ENCODE results near the gene TACR1.
"Not testable (repeated sequence)": the region's sequence is repeated elsewhere in the genome, so short reads cannot be mapped to it uniquely, and the experiment has no call there.

The TACR1 gene

DNA sequence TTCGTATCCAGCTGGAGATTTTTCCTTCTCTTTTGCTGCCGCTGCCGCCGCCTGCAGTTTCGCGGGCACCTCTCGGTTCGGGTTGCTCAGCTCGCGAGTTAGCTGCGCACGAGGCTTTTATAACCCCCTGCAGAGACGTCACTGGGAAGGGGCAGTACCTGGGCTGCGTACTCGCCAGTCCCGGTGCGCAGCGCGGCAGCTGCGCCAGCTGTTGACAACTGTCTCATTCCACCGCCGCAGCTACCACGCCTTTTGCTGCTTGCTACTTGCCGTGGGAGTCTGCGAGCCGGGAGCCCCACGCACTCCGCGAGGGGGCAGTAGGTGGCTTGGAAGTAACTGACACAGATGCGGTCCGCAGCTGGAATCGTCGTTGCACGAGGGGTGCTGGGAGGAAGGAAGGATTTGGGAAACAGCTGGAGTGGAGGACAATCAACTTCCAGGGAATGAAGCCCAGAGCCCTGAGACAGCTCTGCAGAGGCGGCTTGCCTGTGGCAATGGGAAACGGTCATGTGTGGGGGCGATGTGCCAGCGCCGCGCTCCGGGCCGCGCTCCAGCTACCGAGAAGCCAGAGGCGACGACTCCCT lies at the start of gene TACR1:
Gene TACR1 (minus strand): TSS at position 93 of the 584 bp plus-strand sequence. CDS start 586 bp downstream, outside the sequence.
- peak; percentile 87 for DNase-seq

- DNase-seq: not testable (repeated sequence)
These were observed 49.3 kb upstream of the TACR1 start for GRCh38 chr2:75248581-75248980.

GRCh38 chr2:75246441-75247167 lies 47.3 kb upstream of the TACR1 start:
- DNase-seq: no peak

GRCh38 chr2:75243219-75243618 lies 43.9 kb upstream of the TACR1 start:
- DNase-seq: no peak

GRCh38 chr2:75241696-75242095 lies 42.4 kb upstream of the TACR1 start:
- no peak for DNase-seq

- DNase-seq: no peak
These were observed 39.5 kb upstream of the TACR1 start for GRCh38 chr2:75238670-75239330.

GRCh38 chr2:75237296-75237695 lies 38.0 kb upstream of the TACR1 start:
- no peak for DNase-seq

- no peak for DNase-seq
These were observed 34.6 kb upstream of the TACR1 start for GRCh38 chr2:75233965-75234364.

DNA sequence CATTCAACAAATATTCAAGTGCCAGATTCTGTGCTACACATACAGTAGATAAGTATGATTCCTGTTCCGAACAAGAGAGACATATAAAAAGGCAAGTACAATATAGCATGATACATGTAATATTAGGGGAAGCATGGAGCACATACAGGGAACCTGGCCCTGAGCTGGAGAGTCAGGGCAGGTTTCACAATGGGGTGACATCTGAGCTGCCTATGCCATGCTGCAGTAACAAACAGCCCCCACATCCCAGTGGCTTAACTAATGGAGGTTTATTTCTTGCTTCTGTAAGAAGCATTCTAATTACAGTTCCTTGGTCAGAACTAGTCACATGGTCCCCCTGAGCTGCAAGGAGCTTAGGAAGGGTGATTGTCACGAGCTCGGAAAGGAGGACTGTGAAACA lies 27.3 kb upstream of the TACR1 start:
- no peak for DNase-seq

DNA sequence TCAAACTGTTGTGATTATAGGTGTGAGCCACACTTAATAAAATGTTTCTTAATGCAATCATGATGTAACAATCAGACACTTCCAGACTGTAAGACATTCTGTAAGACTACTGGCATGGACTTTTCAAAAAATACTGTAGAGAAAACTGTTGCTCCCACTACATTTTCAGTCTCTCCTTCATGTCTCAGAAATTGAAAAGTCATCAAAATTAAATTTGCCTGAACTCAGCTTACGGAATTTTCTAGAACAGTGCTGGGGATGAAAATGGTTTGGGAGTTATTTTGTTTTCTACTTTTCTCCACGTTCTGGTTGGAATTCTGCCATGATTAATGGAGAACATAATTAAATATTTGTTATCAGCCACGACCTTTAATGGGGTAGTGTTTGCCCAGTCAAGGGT lies 26.8 kb upstream of the TACR1 start:
- no peak for DNase-seq

DNA sequence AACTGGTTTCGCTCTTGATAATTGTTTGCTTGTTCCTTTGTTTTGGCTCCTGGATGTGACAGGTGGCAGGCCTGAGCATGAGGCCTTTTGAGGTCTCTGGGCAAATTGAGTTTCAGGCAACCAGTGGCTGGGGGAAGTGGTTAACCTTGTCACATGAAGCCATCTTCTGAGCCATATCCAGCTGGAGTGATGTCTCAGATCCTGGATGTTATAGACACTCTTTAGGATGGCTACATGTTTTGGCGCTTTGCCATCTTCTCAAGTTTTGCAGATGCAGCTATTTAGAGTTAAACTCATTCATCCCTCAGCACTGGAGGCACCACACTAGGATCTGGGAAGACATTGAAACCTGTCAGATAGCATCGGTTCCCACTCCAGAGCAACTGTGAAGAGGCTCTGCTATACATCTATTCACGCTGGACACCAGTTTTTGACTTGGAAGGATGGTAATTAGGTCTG lies 25.3 kb upstream of the TACR1 start:
- no peak for DNase-seq

DNA sequence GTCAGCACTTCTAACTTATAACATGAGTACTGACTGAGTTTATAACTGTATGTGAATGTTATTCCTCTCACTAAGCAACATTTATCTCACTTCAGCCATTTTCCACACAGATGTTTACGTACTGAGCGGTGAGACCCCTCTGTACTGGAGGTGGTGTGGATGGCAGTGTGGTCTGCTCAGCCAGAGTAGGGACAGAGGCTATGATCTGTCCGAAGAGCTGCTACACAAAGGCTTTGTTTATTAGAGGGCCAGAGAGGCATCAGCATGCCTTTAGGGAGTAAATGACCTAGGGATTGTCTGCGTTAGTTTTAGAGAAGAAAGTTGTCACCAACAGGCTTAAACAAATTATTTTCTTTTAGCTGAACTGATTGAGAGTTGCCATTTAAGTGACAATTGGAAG lies 23.2 kb upstream of the TACR1 start:
- no peak for DNase-seq

GRCh38 chr2:75221862-75222261 lies 22.5 kb upstream of the TACR1 start:
- DNase-seq: no peak

- DNase-seq: not testable (repeated sequence)
These were observed 19.9 kb upstream of the TACR1 start for GRCh38 chr2:75219213-75219612.

DNA sequence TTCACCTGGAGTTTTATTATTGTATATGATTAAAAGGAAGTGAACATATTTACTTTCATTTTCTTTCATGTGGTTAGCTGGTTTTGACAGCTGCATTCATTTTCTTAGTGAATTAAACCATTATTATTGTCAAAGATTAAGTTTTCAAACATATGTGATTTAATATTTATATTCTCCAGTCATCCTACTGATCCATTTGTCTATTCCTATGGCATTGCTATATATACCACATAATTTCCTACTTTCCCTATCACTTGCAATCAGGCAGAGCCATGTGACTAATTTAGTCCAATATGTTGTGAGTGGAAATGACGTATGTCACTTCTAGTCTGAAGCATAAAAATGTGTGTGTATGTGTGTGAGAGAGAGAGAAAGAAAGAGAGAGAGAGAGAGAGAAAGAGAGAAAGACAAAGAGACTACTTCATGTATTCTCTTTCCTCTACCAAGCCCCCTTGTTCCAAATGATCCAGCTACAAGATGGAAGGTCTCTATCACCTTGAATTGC lies 12.0 kb upstream of the TACR1 start:
- DNase-seq: no peak

GRCh38 chr2:75210409-75210808 lies 11.1 kb upstream of the TACR1 start:
- DNase-seq: no peak

GRCh38 chr2:75208738-75209137 lies 9.4 kb upstream of the TACR1 start:
- DNase-seq: no peak

- no peak for DNase-seq
These were observed 5.5 kb upstream of the TACR1 start for GRCh38 chr2:75204833-75205232.

DNA sequence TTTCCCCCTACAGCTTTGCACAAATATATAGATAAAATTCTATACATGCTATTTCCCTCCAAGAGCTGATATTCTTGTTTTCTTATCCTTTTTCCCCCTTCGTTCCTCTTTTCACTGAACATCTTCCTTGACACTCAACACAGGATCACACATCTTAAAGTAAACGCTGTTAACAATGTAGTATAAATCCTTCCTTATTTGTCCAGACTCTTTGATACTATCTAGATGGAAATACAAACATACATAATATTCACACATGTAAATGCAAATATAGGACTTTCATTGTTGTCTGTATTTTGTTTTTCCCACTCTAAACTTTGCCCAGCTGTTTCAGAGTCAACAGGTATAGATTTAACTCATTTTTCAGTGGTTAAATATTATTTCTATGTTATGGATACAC lies 3.0 kb upstream of the TACR1 start:
- no peak for DNase-seq

- DNase-seq: peak; percentile 55
These were observed 1.1 kb upstream of the TACR1 start for GRCh38 chr2:75200140-75201096.

- no peak for DNase-seq
These were observed 4.1 kb downstream of the TACR1 start for GRCh38 chr2:75195076-75195691.

- DNase-seq: no peak
These were observed 5.0 kb downstream of the TACR1 start for GRCh38 chr2:75194184-75194868.

Data from left hindlimb (tissue), 1 donor.